HEK293 (cell line): ENCODE results near the gene ASMT.

Experiments
- CTCF ChIA-PET: fragments of 350-600 bp; formaldehyde crosslinking; extraction: SDS; loops from one replicate; lab custom pipeline; 2021; ENCODE audit warnings: antibody characterized with exemption; lab: Yijun Ruan, JAX
- POLR2A ChIA-PET: fragments of 300-600 bp; formaldehyde crosslinking; extraction: SDS; loops from one replicate; lab custom pipeline; 2020; ENCODE audit warnings: antibody characterized with exemption, inconsistent platforms; lab: Yijun Ruan, JAX
- H3K27ac ChIP-seq: fragments of 200-500 bp; sonication (Bioruptor generic); 2 replicates; pipeline ENCODE4 v1.5.1; 2014; ENCODE audit warnings: low read depth, low read length, control low read depth, inconsistent platforms; ENCODE audit errors: extremely low read depth
- H3K36me3 ChIP-seq, 2 experiments: fragments of 200-500 bp in 1 of 2; sonication (Bioruptor generic) in 1 of 2; 1 replicate in 1 of 2; 2 replicates in 1 of 2; pipeline ENCODE4 v1.5.1; 2014 to 2017; ENCODE audit warnings: inconsistent platforms in 2 of 2, low read length in 2 of 2; ENCODE audit not compliant: control insufficient read depth in 2 of 2, insufficient read depth in 1 of 2
- H3K4me1 ChIP-seq: fragments of 200-500 bp; sonication (Bioruptor generic); 2 replicates; pipeline ENCODE4 v1.5.1; 2014; ENCODE audit warnings: mild to moderate bottlenecking, low read length, inconsistent platforms; ENCODE audit not compliant: control insufficient read depth, insufficient read depth
- H3K4me3 ChIP-seq: 2 replicates; pipeline ENCODE4 v1.5.1; 2011; ENCODE audit warnings: low read depth, mild to moderate bottlenecking, control low read depth, low read length, moderate library complexity
- H3K9me3 ChIP-seq: fragments of 200-500 bp; sonication (Bioruptor generic); 2 replicates; pipeline ENCODE4 v1.5.1; 2014; ENCODE audit warnings: low read depth, low read length, inconsistent platforms; ENCODE audit not compliant: control insufficient read depth, insufficient read depth
- ELK4 ChIP-seq: IDR thresholded peaks from 2 replicates; pipeline ENCODE4 v1.6.1; 2011; ENCODE audit warnings: mild to moderate bottlenecking, low read depth, low read length, borderline replicate concordance
- HOXC10 ChIP-seq: sonication (generic); formaldehyde crosslinking; IDR thresholded peaks from 2 replicates; pipeline ENCODE4 v1.8.1; 2023; ENCODE audit warnings: mild to moderate bottlenecking, missing genetic modification reagents
- HOXD13 ChIP-seq: sonication (generic); formaldehyde crosslinking; IDR thresholded peaks from 2 replicates; pipeline ENCODE4 v1.8.0; 2022; ENCODE audit warnings: missing genetic modification reagents, borderline replicate concordance
- SP2 ChIP-seq: fragments of 450-650 bp; formaldehyde crosslinking; IDR thresholded peaks from 2 replicates; pipeline ENCODE4 v1.5.1; 2016; ENCODE audit warnings: missing biosample characterization, missing genetic modification characterization
- ZBTB11 ChIP-seq: fragments of 450-650 bp; formaldehyde crosslinking; conservative IDR thresholded peaks from 2 replicates; pipeline ENCODE4 v1.5.1; 2016; ENCODE audit warnings: low read depth, missing biosample characterization, missing genetic modification characterization
- ZBTB48 ChIP-seq: fragments of 450-650 bp; formaldehyde crosslinking; IDR thresholded peaks from 2 replicates; pipeline ENCODE4 v1.5.1; 2016; ENCODE audit warnings: missing biosample characterization, missing genetic modification characterization
- ZNF133 ChIP-seq: fragments of 450-650 bp; formaldehyde crosslinking; IDR thresholded peaks from 2 replicates; pipeline ENCODE4 v1.5.1; 2016; ENCODE audit warnings: missing biosample characterization, missing genetic modification characterization
- ZNF239 ChIP-seq: fragments of 450-650 bp; formaldehyde crosslinking; IDR thresholded peaks from 2 replicates; pipeline ENCODE4 v1.5.1; 2016; ENCODE audit warnings: missing biosample characterization, missing genetic modification characterization
- ZNF248 ChIP-seq: fragments of 450-650 bp; formaldehyde crosslinking; IDR thresholded peaks from 2 replicates; pipeline ENCODE4 v1.5.1; 2017; ENCODE audit warnings: missing biosample characterization, missing genetic modification characterization
- ZNF266 ChIP-seq: fragments of 450-650 bp; formaldehyde crosslinking; IDR thresholded peaks from 2 replicates; pipeline ENCODE4 v1.5.1; 2016; ENCODE audit warnings: missing biosample characterization, missing genetic modification characterization, low read depth
- ZNF394 ChIP-seq: fragments of 450-650 bp; formaldehyde crosslinking; IDR thresholded peaks from 2 replicates; pipeline ENCODE4 v1.5.1; 2016; ENCODE audit warnings: missing biosample characterization, missing genetic modification characterization, mild to moderate bottlenecking, moderate library complexity, borderline replicate concordance
- ZNF521 ChIP-seq: fragments of 450-650 bp; formaldehyde crosslinking; IDR thresholded peaks from 2 replicates; pipeline ENCODE4 v1.5.1; 2017; ENCODE audit warnings: missing biosample characterization, mild to moderate bottlenecking, missing genetic modification characterization
- ZNF571 ChIP-seq: fragments of 450-650 bp; formaldehyde crosslinking; IDR thresholded peaks from 2 replicates; pipeline ENCODE4 v1.5.0; 2017; ENCODE audit warnings: missing biosample characterization, missing genetic modification characterization
- ZNF585B ChIP-seq: fragments of 450-650 bp; formaldehyde crosslinking; IDR thresholded peaks from 2 replicates; pipeline ENCODE4 v1.5.1; 2016; ENCODE audit warnings: missing biosample characterization, missing genetic modification characterization
- ZNF629 ChIP-seq: fragments of 450-650 bp; formaldehyde crosslinking; IDR thresholded peaks from 2 replicates; pipeline ENCODE4 v1.5.1; 2017; ENCODE audit warnings: missing biosample characterization, missing genetic modification characterization
- ZSCAN30 ChIP-seq: fragments of 450-650 bp; IDR thresholded peaks from 2 replicates; pipeline ENCODE4 v1.5.1; 2018; ENCODE audit warnings: missing biosample characterization, mild to moderate bottlenecking, missing genetic modification characterization, moderate library complexity
- TF ChIP-seq, protein P1 (sequence below): fragments of 450-650 bp; formaldehyde crosslinking; IDR thresholded peaks from 2 replicates; pipeline ENCODE4 v1.5.1; 2016; ENCODE audit warnings: missing biosample characterization, missing genetic modification characterization
- TF ChIP-seq, protein P2 (sequence below): fragments of 450-650 bp; formaldehyde crosslinking; IDR thresholded peaks from 2 replicates; pipeline ENCODE4; 2016; ENCODE audit warnings: missing biosample characterization, missing genetic modification characterization

The ASMT gene

GRCh38 chrX:1659664-1660461 lies 45.0 kb downstream of the ASMT start:
- Histone ChIP-seq H3K27ac (no peak overlapping the region), H3K9me3 (no peaks in the 10 kb centered on the region), H3K4me1 (peaks cover 4% of the 10 kb centered on the region), H3K4me3 (no peak overlapping the region), H3K36me3 (no peaks in the 10 kb centered on the region)
- ChIA-PET CTCF (no interaction called here), POLR2A (no interaction called here)
- TF ChIP-seq, protein P1, sequence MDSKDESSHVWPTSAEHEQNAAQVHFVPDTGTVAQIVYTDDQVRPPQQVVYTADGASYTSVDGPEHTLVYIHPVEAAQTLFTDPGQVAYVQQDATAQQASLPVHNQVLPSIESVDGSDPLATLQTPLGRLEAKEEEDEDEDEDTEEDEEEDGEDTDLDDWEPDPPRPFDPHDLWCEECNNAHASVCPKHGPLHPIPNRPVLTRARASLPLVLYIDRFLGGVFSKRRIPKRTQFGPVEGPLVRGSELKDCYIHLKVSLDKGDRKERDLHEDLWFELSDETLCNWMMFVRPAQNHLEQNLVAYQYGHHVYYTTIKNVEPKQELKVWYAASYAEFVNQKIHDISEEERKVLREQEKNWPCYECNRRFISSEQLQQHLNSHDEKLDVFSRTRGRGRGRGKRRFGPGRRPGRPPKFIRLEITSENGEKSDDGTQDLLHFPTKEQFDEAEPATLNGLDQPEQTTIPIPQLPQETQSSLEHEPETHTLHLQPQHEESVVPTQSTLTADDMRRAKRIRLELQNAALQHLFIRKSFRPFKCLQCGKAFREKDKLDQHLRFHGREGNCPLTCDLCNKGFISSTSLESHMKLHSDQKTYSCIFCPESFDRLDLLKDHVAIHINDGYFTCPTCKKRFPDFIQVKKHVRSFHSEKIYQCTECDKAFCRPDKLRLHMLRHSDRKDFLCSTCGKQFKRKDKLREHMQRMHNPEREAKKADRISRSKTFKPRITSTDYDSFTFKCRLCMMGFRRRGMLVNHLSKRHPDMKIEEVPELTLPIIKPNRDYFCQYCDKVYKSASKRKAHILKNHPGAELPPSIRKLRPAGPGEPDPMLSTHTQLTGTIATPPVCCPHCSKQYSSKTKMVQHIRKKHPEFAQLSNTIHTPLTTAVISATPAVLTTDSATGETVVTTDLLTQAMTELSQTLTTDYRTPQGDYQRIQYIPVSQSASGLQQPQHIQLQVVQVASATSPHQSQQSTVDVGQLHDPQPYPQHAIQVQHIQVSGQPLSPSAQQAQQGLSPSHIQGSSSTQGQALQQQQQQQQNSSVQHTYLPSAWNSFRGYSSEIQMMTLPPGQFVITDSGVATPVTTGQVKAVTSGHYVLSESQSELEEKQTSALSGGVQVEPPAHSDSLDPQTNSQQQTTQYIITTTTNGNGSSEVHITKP (tag by site-specific recombination) = no peak
- no peak for TF ChIP-seq ZBTB11 (tag by site-specific recombination)
- TF ChIP-seq ZNF585B (tag by site-specific recombination) = no peak
- no peak for TF ChIP-seq ZNF629 (tag by site-specific recombination)
- peak; percentile 68; the same call in 1 of the 2 replicates for TF ChIP-seq HOXD13 (CRISPR knock-in tag)

- TF ChIP-seq SP2 (peak; percentile 40), ZNF239 (no peak)
- TF ChIP-seq, all 188 proteins: peak for 1
- no peak overlapping the region for H3K4me3 ChIP-seq
- ChIA-PET CTCF (no interaction called here), POLR2A (no interaction called here)
- no peak overlapping the region for H3K27ac ChIP-seq
- no peaks in the 10 kb centered on the region for H3K9me3 ChIP-seq
- H3K4me1 ChIP-seq = peaks cover 4% of the 10 kb centered on the region
- H3K36me3 ChIP-seq = no peaks in the 10 kb centered on the region
Measured at GRCh38 chrX:1661048-1661921, 46.4 kb downstream of the ASMT start.

GRCh38 chrX:1661922-1662221 lies 47.0 kb downstream of the ASMT start:
- no peaks in the 10 kb centered on the region for H3K9me3 ChIP-seq
- TF ChIP-seq HOXC10 (CRISPR knock-in tag) = no peak
- TF ChIP-seq ZNF571 = no peak
- no peak for TF ChIP-seq ZNF394 (tag by site-specific recombination)
- no peak for TF ChIP-seq ZBTB48 (tag by site-specific recombination)
- TF ChIP-seq ZSCAN30 = no peak
- TF ChIP-seq, protein P2, sequence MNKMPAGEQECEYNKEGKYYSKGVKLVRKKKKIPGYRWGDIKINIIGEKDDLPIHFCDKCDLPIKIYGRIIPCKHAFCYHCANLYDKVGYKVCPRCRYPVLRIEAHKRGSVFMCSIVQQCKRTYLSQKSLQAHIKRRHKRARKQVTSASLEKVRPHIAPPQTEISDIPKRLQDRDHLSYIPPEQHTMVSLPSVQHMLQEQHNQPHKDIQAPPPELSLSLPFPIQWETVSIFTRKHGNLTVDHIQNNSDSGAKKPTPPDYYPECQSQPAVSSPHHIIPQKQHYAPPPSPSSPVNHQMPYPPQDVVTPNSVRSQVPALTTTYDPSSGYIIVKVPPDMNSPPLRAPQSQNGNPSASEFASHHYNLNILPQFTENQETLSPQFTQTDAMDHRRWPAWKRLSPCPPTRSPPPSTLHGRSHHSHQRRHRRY (tag by site-specific recombination) = no peak
- TF ChIP-seq ELK4 = no peak
- TF ChIP-seq ZNF521 (tag by site-specific recombination) = no peak
- TF ChIP-seq ZNF266 = no peak
- TF ChIP-seq ZNF248 (tag by site-specific recombination) = no peak
- no peak for TF ChIP-seq ZNF133 (tag by site-specific recombination)
- TF ChIP-seq, all 188 proteins: peak for 0
- no peaks in the 10 kb centered on the region for H3K36me3 ChIP-seq
- no peak overlapping the region for H3K27ac ChIP-seq
- ChIA-PET CTCF (no interaction called here), POLR2A (no interaction called here)
- H3K4me1 ChIP-seq = peaks cover 4% of the 10 kb centered on the region
- H3K4me3 ChIP-seq = no peak overlapping the region
